ENCODE measurements around the gene ZNF891.

The ZNF891 gene

GRCh38 chr12:133130038-133130807, at the start of gene ZNF891, which contains the start of gene ZNF10:
Gene ZNF891, minus strand, starts transcription at chr12:133130274. Its CDS starts 8,356 bp downstream, at chr12:133121918.
Gene ZNF10, plus strand, starts transcription at chr12:133130627. Its CDS starts 13,866 bp downstream, at chr12:133144493.
- H3K4me1 ChIP-seq (ENCODE audit: control insufficient read depth in 1 of 2, insufficient read depth in 2 of 2, low read length in 2 of 2) = no peaks in the 10 kb centered on the region
- H3K27me3 ChIP-seq (ENCODE audit: low read depth, low read length) = no peaks in the 10 kb centered on the region
- peaks cover 20 to 65% of the 10 kb centered on the region in 2 donors for H3K36me3 ChIP-seq (ENCODE audit: control insufficient read depth in 1 of 2, insufficient read depth in 2 of 2, low read length in 2 of 2)
- H3K27ac ChIP-seq (ENCODE audit: low read length) = peak within 1 kb of the TSS; percentile 95
- peaks cover 27 to 45% of the 10 kb centered on the region in 2 donors for H3K9me3 ChIP-seq (ENCODE audit: control insufficient read depth in 1 of 2, low read length in 2 of 2)
- peak within 1 kb of the TSS; percentile 95 to 97 for H3K4me3 ChIP-seq (ENCODE audit: low read depth in 1 of 2, low read length in 2 of 2)

GRCh38 chr12:133174901-133175300, 44.8 kb upstream of the ZNF891 start:
- Histone ChIP-seq H3K4me1 (ENCODE audit: control insufficient read depth in 1 of 2, insufficient read depth in 2 of 2, low read length in 2 of 2) (no peaks in the 10 kb centered on the region), H3K27ac (ENCODE audit: low read length) (no peak overlapping the region), H3K4me3 (ENCODE audit: low read depth in 1 of 2, low read length in 2 of 2) (no peak overlapping the region), H3K36me3 (ENCODE audit: control insufficient read depth in 1 of 2, insufficient read depth in 2 of 2, low read length in 2 of 2) (no peaks in the 10 kb centered on the region), H3K9me3 (ENCODE audit: control insufficient read depth in 1 of 2, low read length in 2 of 2) (peaks cover 19 to 49% of the 10 kb centered on the region in 2 donors), H3K27me3 (ENCODE audit: low read depth, low read length) (no peaks in the 10 kb centered on the region)

- Histone ChIP-seq H3K4me1 (ENCODE audit: control insufficient read depth in 1 of 2, insufficient read depth in 2 of 2, low read length in 2 of 2) (no peaks in the 10 kb centered on the region), H3K4me3 (ENCODE audit: low read depth in 1 of 2, low read length in 2 of 2) (peak overlapping the region; percentile 5 to 13), H3K36me3 (ENCODE audit: control insufficient read depth in 1 of 2, insufficient read depth in 2 of 2, low read length in 2 of 2) (no peaks in the 10 kb centered on the region), H3K27ac (ENCODE audit: low read length) (no peak overlapping the region), H3K9me3 (ENCODE audit: control insufficient read depth in 1 of 2, low read length in 2 of 2) (peaks cover 19 to 45% of the 10 kb centered on the region in 2 donors), H3K27me3 (ENCODE audit: low read depth, low read length) (no peaks in the 10 kb centered on the region)
Observed at GRCh38 chr12:133172491-133172890, 42.4 kb upstream of the ZNF891 start.

- peaks cover 16 to 54% of the 10 kb centered on the region in 2 donors for H3K9me3 ChIP-seq (ENCODE audit: control insufficient read depth in 1 of 2, low read length in 2 of 2)
- H3K4me3 ChIP-seq (ENCODE audit: low read depth in 1 of 2, low read length in 2 of 2) = peak overlapping the region in 1 of 2 donors; percentile 2
- H3K36me3 ChIP-seq (ENCODE audit: control insufficient read depth in 1 of 2, insufficient read depth in 2 of 2, low read length in 2 of 2) = no peaks in the 10 kb centered on the region
- no peaks in the 10 kb centered on the region for H3K27me3 ChIP-seq (ENCODE audit: low read depth, low read length)
- no peak overlapping the region for H3K27ac ChIP-seq (ENCODE audit: low read length)
- H3K4me1 ChIP-seq (ENCODE audit: control insufficient read depth in 1 of 2, insufficient read depth in 2 of 2, low read length in 2 of 2) = no peaks in the 10 kb centered on the region
Observed at GRCh38 chr12:133165776-133166175, 35.7 kb upstream of the ZNF891 start.

- Histone ChIP-seq H3K4me1 (ENCODE audit: control insufficient read depth in 1 of 2, insufficient read depth in 2 of 2, low read length in 2 of 2) (no peaks in the 10 kb centered on the region), H3K27me3 (ENCODE audit: low read depth, low read length) (no peaks in the 10 kb centered on the region), H3K4me3 (ENCODE audit: low read depth in 1 of 2, low read length in 2 of 2) (peak overlapping the region; percentile 8 to 57), H3K36me3 (ENCODE audit: control insufficient read depth in 1 of 2, insufficient read depth in 2 of 2, low read length in 2 of 2) (peaks cover 43 to 80% of the 10 kb centered on the region in 2 donors), H3K9me3 (ENCODE audit: control insufficient read depth in 1 of 2, low read length in 2 of 2) (peaks cover 75 to 88% of the 10 kb centered on the region in 2 donors), H3K27ac (ENCODE audit: low read length) (no peak overlapping the region)
Observed at GRCh38 chr12:133156125-133156690, 26.1 kb upstream of the ZNF891 start.

- Histone ChIP-seq H3K27ac (ENCODE audit: low read length) (no peak overlapping the region), H3K4me3 (ENCODE audit: low read depth in 1 of 2, low read length in 2 of 2) (peak overlapping the region in 1 of 2 donors; percentile 32), H3K9me3 (ENCODE audit: control insufficient read depth in 1 of 2, low read length in 2 of 2) (peaks cover 50 to 83% of the 10 kb centered on the region in 2 donors), H3K27me3 (ENCODE audit: low read depth, low read length) (no peaks in the 10 kb centered on the region), H3K4me1 (ENCODE audit: control insufficient read depth in 1 of 2, insufficient read depth in 2 of 2, low read length in 2 of 2) (no peaks in the 10 kb centered on the region), H3K36me3 (ENCODE audit: control insufficient read depth in 1 of 2, insufficient read depth in 2 of 2, low read length in 2 of 2) (peaks cover 35 to 91% of the 10 kb centered on the region in 2 donors)
Observed at GRCh38 chr12:133145981-133146380, 15.9 kb upstream of the ZNF891 start.

- peaks cover 56 to 79% of the 10 kb centered on the region in 2 donors for H3K9me3 ChIP-seq (ENCODE audit: control insufficient read depth in 1 of 2, low read length in 2 of 2)
- H3K36me3 ChIP-seq (ENCODE audit: control insufficient read depth in 1 of 2, insufficient read depth in 2 of 2, low read length in 2 of 2) = peaks cover 35 to 83% of the 10 kb centered on the region in 2 donors
- peak overlapping the region; percentile 12 to 52 for H3K4me3 ChIP-seq (ENCODE audit: low read depth in 1 of 2, low read length in 2 of 2)
Observed at GRCh38 chr12:133135747-133136146, 5.7 kb upstream of the ZNF891 start.

GRCh38 chr12:133130808-133131128, 694 bp upstream of the ZNF891 start:
- peaks cover 27 to 45% of the 10 kb centered on the region in 2 donors for H3K9me3 ChIP-seq (ENCODE audit: control insufficient read depth in 1 of 2, low read length in 2 of 2)
- H3K36me3 ChIP-seq (ENCODE audit: control insufficient read depth in 1 of 2, insufficient read depth in 2 of 2, low read length in 2 of 2) = peaks cover 20 to 65% of the 10 kb centered on the region in 2 donors
- peak overlapping the region; percentile 95 to 97 for H3K4me3 ChIP-seq (ENCODE audit: low read depth in 1 of 2, low read length in 2 of 2)

More at GRCh38 chr12:133135747-133136146, 5.7 kb upstream of the ZNF891 start:
- Histone ChIP-seq H3K4me1 (ENCODE audit: control insufficient read depth in 1 of 2, insufficient read depth in 2 of 2, low read length in 2 of 2) (no peaks in the 10 kb centered on the region), H3K27me3 (ENCODE audit: low read depth, low read length) (no peaks in the 10 kb centered on the region), H3K27ac (ENCODE audit: low read length) (no peak overlapping the region)

GRCh38 chr12:133129368-133130037, 571 bp downstream of the ZNF891 start:
- peaks cover 30 to 46% of the 10 kb centered on the region in 2 donors for H3K9me3 ChIP-seq (ENCODE audit: control insufficient read depth in 1 of 2, low read length in 2 of 2)

More at GRCh38 chr12:133130808-133131128, 694 bp upstream of the ZNF891 start:
- no peaks in the 10 kb centered on the region for H3K27me3 ChIP-seq (ENCODE audit: low read depth, low read length)
- H3K4me1 ChIP-seq (ENCODE audit: control insufficient read depth in 1 of 2, insufficient read depth in 2 of 2, low read length in 2 of 2) = no peaks in the 10 kb centered on the region
- H3K27ac ChIP-seq (ENCODE audit: low read length) = peak overlapping the region; percentile 95

GRCh38 chr12:133124674-133125073, 5.4 kb downstream of the ZNF891 start:
- Histone ChIP-seq H3K36me3 (ENCODE audit: control insufficient read depth in 1 of 2, insufficient read depth in 2 of 2, low read length in 2 of 2) (peaks cover 28 to 86% of the 10 kb centered on the region in 2 donors), H3K9me3 (ENCODE audit: control insufficient read depth in 1 of 2, low read length in 2 of 2) (peaks cover 70 to 71% of the 10 kb centered on the region in 2 donors), H3K4me3 (ENCODE audit: low read depth in 1 of 2, low read length in 2 of 2) (peak overlapping the region; percentile 5 to 56)

More at GRCh38 chr12:133129368-133130037, 571 bp downstream of the ZNF891 start:
- no peaks in the 10 kb centered on the region for H3K27me3 ChIP-seq (ENCODE audit: low read depth, low read length)
- peaks cover 15 to 64% of the 10 kb centered on the region in 2 donors for H3K36me3 ChIP-seq (ENCODE audit: control insufficient read depth in 1 of 2, insufficient read depth in 2 of 2, low read length in 2 of 2)
- H3K27ac ChIP-seq (ENCODE audit: low read length) = peak overlapping the region; percentile 95
- no peaks in the 10 kb centered on the region for H3K4me1 ChIP-seq (ENCODE audit: control insufficient read depth in 1 of 2, insufficient read depth in 2 of 2, low read length in 2 of 2)
- peak overlapping the region; percentile 95 to 97 for H3K4me3 ChIP-seq (ENCODE audit: low read depth in 1 of 2, low read length in 2 of 2)

More at GRCh38 chr12:133124674-133125073, 5.4 kb downstream of the ZNF891 start:
- Histone ChIP-seq H3K27ac (ENCODE audit: low read length) (no peak overlapping the region), H3K4me1 (ENCODE audit: control insufficient read depth in 1 of 2, insufficient read depth in 2 of 2, low read length in 2 of 2) (no peaks in the 10 kb centered on the region), H3K27me3 (ENCODE audit: low read depth, low read length) (no peaks in the 10 kb centered on the region)

All from muscle layer of duodenum (tissue), 2 donors.